Gastroesophageal sphincter (tissue), 3 donors: ENCODE measurements around the gene CBY3.

Experiments used
- EP300 ChIP-seq: sonication (generic); formaldehyde crosslinking; IDR thresholded peaks from one replicate; pipeline ENCODE4 v1.6.1; 2017; ENCODE audit warnings: antibody characterized with exemption, mild to moderate bottlenecking
- POLR2A ChIP-seq, 2 donors: fragments of 450-650 bp; IDR thresholded peaks; one replicate each; pipeline ENCODE4 v1.6.1; 2017; ENCODE audit warnings: antibody characterized with exemption in 2 of 2, mild to moderate bottlenecking in 2 of 2, moderate library complexity in 1 of 2
- POLR2AphosphoS5 ChIP-seq: sonication (generic); formaldehyde crosslinking; IDR thresholded peaks from one replicate; pipeline ENCODE4 v1.6.1; 2017; ENCODE audit warnings: antibody characterized with exemption
- TF ChIP-seq, protein P1 (sequence below), 4 experiments: fragments of 200-600 bp in 2 of 4; fragments of 450-650 bp in 2 of 4; sonication (generic) in 1 of 4; IDR thresholded peaks; one replicate each; pipeline ENCODE4 v1.5.1; 2017 to 2019; ENCODE audit warnings: antibody characterized with exemption in 4 of 4, mild to moderate bottlenecking in 2 of 4, moderate library complexity in 2 of 4

DNA sequence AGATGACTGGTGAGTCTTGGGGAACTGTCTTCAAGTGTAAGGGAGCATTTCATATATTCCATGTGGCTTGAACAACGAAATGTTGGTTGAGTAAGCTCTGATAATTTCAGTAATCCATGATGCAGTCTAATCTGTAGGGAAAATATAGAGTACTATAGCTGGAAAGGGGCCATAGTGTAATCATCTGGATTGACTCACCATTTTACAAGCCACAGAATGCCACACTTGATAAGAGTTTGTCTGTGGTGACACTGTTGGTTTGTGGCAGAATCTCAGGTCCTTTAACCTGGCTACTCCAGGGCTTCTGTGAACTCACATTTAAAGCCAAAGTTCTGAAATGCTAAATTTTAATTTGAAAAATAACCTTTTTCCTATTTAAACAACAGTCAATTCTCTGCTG lies 35.5 kb upstream of the CBY3 start:
- TF ChIP-seq, protein P1, sequence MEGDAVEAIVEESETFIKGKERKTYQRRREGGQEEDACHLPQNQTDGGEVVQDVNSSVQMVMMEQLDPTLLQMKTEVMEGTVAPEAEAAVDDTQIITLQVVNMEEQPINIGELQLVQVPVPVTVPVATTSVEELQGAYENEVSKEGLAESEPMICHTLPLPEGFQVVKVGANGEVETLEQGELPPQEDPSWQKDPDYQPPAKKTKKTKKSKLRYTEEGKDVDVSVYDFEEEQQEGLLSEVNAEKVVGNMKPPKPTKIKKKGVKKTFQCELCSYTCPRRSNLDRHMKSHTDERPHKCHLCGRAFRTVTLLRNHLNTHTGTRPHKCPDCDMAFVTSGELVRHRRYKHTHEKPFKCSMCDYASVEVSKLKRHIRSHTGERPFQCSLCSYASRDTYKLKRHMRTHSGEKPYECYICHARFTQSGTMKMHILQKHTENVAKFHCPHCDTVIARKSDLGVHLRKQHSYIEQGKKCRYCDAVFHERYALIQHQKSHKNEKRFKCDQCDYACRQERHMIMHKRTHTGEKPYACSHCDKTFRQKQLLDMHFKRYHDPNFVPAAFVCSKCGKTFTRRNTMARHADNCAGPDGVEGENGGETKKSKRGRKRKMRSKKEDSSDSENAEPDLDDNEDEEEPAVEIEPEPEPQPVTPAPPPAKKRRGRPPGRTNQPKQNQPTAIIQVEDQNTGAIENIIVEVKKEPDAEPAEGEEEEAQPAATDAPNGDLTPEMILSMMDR (IDR thresholded peaks at IDR 0.05) = no peak
- no peak for TF ChIP-seq POLR2A (IDR thresholded peaks at IDR 0.05)
- TF ChIP-seq POLR2AphosphoS5 = no peak
- TF ChIP-seq EP300 = no peak
